Activated naive CD8-positive, alpha-beta T cell (primary cell): ENCODE results near the gene ITGAD.
"Not testable (repeated sequence)": the region's sequence is repeated elsewhere in the genome, so short reads cannot be mapped to it uniquely, and the experiment has no call there.

Experiments used
- H3K27ac Mint-ChIP-seq: one replicate; pipeline ENCODE4 v1.8.0; 2021; ENCODE audit warnings: mixed read lengths
- H3K27me3 Mint-ChIP-seq: one replicate; pipeline ENCODE4 v1.8.0; 2021; ENCODE audit warnings: mixed read lengths
- H3K36me3 Mint-ChIP-seq: one replicate; pipeline ENCODE4 v1.8.0; 2021; ENCODE audit warnings: mixed read lengths
- H3K4me1 Mint-ChIP-seq: one replicate; pipeline ENCODE4 v1.8.0; 2021; ENCODE audit warnings: low read depth, mixed read lengths
- H3K4me3 Mint-ChIP-seq: one replicate; pipeline ENCODE4 v1.8.0; 2021; ENCODE audit warnings: mild to moderate bottlenecking, mixed read lengths
- H3K9me3 Mint-ChIP-seq: one replicate; pipeline ENCODE4 v1.8.0; 2021; ENCODE audit warnings: low read depth, mixed read lengths

The ITGAD gene

GRCh38 chr16:31409433-31409832 is 16.3 kb downstream of the ITGAD start:
- Mint-ChIP-seq H3K4me1 (no peaks in the 10 kb centered on the region), H3K9me3 (no peaks in the 10 kb centered on the region), H3K27me3 (no peaks in the 10 kb centered on the region), H3K27ac (no peak overlapping the region), H3K36me3 (no peaks in the 10 kb centered on the region), H3K4me3 (no peak overlapping the region)

GRCh38 chr16:31410082-31410481 is 16.9 kb downstream of the ITGAD start:
- Mint-ChIP-seq H3K36me3 (no peaks in the 10 kb centered on the region), H3K27me3 (no peaks in the 10 kb centered on the region)

DNA sequence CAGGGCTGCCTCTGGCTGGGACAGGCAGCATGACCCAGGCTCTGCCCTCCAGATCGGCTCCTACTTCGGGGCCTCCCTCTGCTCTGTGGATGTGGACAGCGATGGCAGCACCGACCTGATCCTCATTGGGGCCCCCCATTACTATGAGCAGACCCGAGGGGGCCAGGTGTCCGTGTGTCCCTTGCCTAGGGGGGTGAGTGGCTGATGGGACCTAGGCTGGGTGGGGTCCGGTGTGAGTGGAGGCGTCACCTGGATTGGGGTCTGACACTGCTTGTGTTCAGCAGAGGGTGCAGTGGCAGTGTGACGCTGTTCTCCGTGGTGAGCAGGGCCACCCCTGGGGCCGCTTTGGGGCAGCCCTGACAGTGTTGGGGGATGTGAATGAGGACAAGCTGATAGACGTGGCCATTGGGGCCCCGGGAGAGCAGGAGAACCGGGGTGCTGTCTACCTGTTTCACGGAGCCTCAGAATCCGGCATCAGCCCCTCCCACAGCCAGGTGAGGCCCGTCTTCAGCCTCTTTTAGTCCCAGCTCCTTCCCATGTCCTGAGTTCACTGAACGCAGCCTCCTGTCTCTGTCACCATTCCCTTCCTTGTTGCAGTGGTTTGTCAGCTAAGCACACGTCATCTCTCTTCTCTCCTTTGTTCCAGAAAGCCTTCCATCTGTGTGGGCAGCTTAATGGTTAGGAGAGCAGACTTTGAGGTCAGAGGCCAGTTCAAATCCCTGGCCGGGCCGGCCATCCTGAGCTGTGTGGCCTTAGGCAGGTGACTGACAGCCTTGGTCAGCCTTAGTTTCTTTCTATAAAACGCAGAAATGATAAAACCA is 18.1 kb downstream of the ITGAD start:
- Mint-ChIP-seq H3K4me3 (no peak overlapping the region), H3K27ac (no peak overlapping the region), H3K27me3 (no peaks in the 10 kb centered on the region), H3K36me3 (no peaks in the 10 kb centered on the region), H3K4me1 (peaks cover 3% of the 10 kb centered on the region), H3K9me3 (no peaks in the 10 kb centered on the region)

More at GRCh38 chr16:31410082-31410481, 16.9 kb downstream of the ITGAD start:
- peaks cover under 1% of the 10 kb centered on the region for H3K4me1 Mint-ChIP-seq
- no peaks in the 10 kb centered on the region for H3K9me3 Mint-ChIP-seq
- H3K4me3 Mint-ChIP-seq = no peak overlapping the region
- H3K27ac Mint-ChIP-seq = no peak overlapping the region

GRCh38 chr16:31412750-31413149 is 19.6 kb downstream of the ITGAD start:
- peaks cover 3% of the 10 kb centered on the region for H3K4me1 Mint-ChIP-seq
- no peak overlapping the region for H3K4me3 Mint-ChIP-seq
- no peak overlapping the region for H3K27ac Mint-ChIP-seq
- no peaks in the 10 kb centered on the region for H3K36me3 Mint-ChIP-seq
- no peaks in the 10 kb centered on the region for H3K9me3 Mint-ChIP-seq
- no peaks in the 10 kb centered on the region for H3K27me3 Mint-ChIP-seq

GRCh38 chr16:31413381-31413780 is 20.2 kb downstream of the ITGAD start:
- peaks cover 3% of the 10 kb centered on the region for H3K4me1 Mint-ChIP-seq
- no peaks in the 10 kb centered on the region for H3K9me3 Mint-ChIP-seq
- peaks cover 3% of the 10 kb centered on the region for H3K27me3 Mint-ChIP-seq
- H3K36me3 Mint-ChIP-seq = no peaks in the 10 kb centered on the region
- no peak overlapping the region for H3K27ac Mint-ChIP-seq
- H3K4me3 Mint-ChIP-seq = no peak overlapping the region

DNA sequence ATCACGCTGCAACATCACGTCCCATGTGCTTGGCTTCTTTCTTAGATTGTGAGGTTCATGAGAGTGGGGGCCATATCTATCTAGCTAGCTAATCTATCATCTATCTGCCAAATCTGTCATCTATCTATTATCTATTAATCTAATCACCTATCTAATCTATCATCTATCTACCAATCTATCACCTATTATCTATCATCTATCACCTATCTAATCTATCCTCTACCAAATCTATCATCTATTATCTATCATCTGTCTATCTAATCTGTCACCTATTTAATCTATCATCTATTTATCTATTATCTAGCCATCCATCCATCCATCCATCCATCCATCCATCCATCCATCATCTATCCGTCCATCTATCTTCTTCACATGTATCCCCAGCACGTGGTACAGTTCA is 20.8 kb downstream of the ITGAD start:
- peaks cover 3% of the 10 kb centered on the region for H3K4me1 Mint-ChIP-seq
- peaks cover 3% of the 10 kb centered on the region for H3K27me3 Mint-ChIP-seq
- no peaks in the 10 kb centered on the region for H3K36me3 Mint-ChIP-seq
- H3K4me3 Mint-ChIP-seq = no peak overlapping the region
- H3K9me3 Mint-ChIP-seq = no peaks in the 10 kb centered on the region
- no peak overlapping the region for H3K27ac Mint-ChIP-seq

GRCh38 chr16:31414706-31415105 is 21.6 kb downstream of the ITGAD start:
- Mint-ChIP-seq H3K27me3 (peaks cover 3% of the 10 kb centered on the region), H3K4me3 (no peak overlapping the region)

DNA sequence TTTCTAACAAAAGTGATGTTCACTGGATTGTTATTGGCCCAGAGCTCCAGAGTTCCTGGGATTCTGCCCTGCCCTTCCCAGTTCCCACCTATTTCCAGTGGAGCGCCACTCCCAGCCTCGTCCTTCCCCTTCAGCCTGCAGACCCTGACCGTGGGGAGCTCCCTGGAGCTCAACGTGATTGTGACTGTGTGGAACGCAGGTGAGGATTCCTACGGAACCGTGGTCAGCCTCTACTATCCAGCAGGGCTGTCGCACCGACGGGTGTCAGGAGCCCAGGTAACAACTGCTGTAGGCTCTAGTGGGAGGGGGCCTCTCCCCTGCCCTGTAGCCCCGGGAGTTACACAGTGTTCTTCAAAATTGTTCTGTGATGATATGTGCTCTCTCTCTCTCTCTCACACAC is 23.2 kb downstream of the ITGAD start:
- no peak overlapping the region for H3K4me3 Mint-ChIP-seq
- H3K36me3 Mint-ChIP-seq = no peaks in the 10 kb centered on the region
- no peaks in the 10 kb centered on the region for H3K9me3 Mint-ChIP-seq
- H3K27me3 Mint-ChIP-seq = peaks cover 5% of the 10 kb centered on the region
- H3K4me1 Mint-ChIP-seq = peaks cover 7% of the 10 kb centered on the region
- no peak overlapping the region for H3K27ac Mint-ChIP-seq

More at GRCh38 chr16:31414706-31415105, 21.6 kb downstream of the ITGAD start:
- Mint-ChIP-seq H3K4me1 (peaks cover 3% of the 10 kb centered on the region), H3K9me3 (no peaks in the 10 kb centered on the region), H3K36me3 (no peaks in the 10 kb centered on the region), H3K27ac (no peak overlapping the region)

DNA sequence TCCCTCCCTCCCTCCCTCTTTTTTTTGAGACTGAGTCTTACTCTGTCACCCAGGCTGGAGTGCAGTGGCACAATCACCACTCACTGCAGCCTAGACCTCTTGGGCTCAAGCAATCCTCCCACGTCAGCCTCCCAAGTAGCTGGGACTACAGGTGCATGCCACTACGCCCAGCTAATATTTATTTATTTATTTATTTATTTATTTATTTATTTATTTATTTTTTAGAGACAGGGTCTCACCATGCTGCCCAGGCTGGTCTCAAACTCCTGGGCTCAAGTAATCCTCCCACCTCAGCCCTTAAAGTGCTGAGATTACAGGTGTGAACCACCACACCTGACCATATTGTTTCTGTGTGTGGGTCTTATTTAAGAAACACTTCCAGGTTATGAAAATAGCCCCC is 23.9 kb downstream of the ITGAD start:
- peaks cover 11% of the 10 kb centered on the region for H3K4me1 Mint-ChIP-seq
- not testable (repeated sequence) for H3K36me3 Mint-ChIP-seq, H3K9me3 Mint-ChIP-seq, H3K27me3 Mint-ChIP-seq, H3K27ac Mint-ChIP-seq, H3K4me3 Mint-ChIP-seq

DNA sequence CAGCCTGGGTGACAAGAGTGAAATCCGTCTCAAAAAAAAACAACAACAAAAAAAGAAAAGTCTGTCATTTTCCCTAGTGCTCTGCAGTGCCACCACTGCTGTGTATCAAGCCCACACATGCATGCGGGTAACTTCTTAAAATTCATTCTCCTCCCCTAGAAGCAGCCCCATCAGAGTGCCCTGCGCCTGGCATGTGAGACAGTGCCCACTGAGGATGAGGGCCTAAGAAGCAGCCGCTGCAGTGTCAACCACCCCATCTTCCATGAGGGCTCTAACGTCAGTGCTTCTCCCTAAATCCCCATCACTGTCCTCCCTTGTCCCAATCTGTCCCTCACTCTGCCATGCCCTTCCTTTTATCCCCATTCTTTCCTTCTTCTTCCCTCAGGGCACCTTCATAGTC is 24.8 kb downstream of the ITGAD start:
- peaks cover 5% of the 10 kb centered on the region for H3K27me3 Mint-ChIP-seq
- peaks cover 14% of the 10 kb centered on the region for H3K4me1 Mint-ChIP-seq
- no peak overlapping the region for H3K27ac Mint-ChIP-seq
- no peaks in the 10 kb centered on the region for H3K36me3 Mint-ChIP-seq
- no peak overlapping the region for H3K4me3 Mint-ChIP-seq
- H3K9me3 Mint-ChIP-seq = no peaks in the 10 kb centered on the region

GRCh38 chr16:31420037-31420436 is 26.9 kb downstream of the ITGAD start:
- peaks cover 14% of the 10 kb centered on the region for H3K4me1 Mint-ChIP-seq
- peaks cover 5% of the 10 kb centered on the region for H3K27me3 Mint-ChIP-seq
- H3K36me3 Mint-ChIP-seq = no peaks in the 10 kb centered on the region
- H3K27ac Mint-ChIP-seq = no peak overlapping the region
- H3K4me3 Mint-ChIP-seq = no peak overlapping the region
- H3K9me3 Mint-ChIP-seq = no peaks in the 10 kb centered on the region

GRCh38 chr16:31421587-31421986 is 28.5 kb downstream of the ITGAD start:
- H3K4me1 Mint-ChIP-seq = peaks cover 11% of the 10 kb centered on the region
- no peaks in the 10 kb centered on the region for H3K36me3 Mint-ChIP-seq
- H3K27ac Mint-ChIP-seq = no peak overlapping the region
- H3K9me3 Mint-ChIP-seq = no peaks in the 10 kb centered on the region
- peaks cover 5% of the 10 kb centered on the region for H3K27me3 Mint-ChIP-seq
- H3K4me3 Mint-ChIP-seq = no peak overlapping the region

DNA sequence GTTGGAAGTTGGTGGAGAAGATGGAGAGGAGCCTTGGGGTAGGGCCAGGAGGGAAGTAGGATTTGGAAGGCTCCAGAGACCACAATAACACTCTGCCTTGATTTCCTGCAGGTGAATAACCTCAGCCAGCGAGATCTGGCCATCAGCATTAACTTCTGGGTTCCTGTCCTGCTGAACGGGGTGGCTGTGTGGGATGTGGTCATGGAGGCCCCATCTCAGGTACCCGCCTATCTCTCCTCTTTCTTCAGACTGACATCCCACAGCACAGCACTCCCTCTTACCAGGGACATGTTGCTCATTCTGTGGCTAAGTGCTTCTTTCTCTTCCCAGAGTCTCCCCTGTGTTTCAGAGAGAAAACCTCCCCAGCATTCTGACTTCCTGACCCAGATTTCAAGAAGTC is 30.1 kb downstream of the ITGAD start:
- H3K27ac Mint-ChIP-seq = no peak overlapping the region
- H3K4me1 Mint-ChIP-seq = peaks cover 15% of the 10 kb centered on the region
- peaks cover 2% of the 10 kb centered on the region for H3K27me3 Mint-ChIP-seq
- H3K36me3 Mint-ChIP-seq = no peaks in the 10 kb centered on the region
- H3K4me3 Mint-ChIP-seq = no peak overlapping the region
- no peaks in the 10 kb centered on the region for H3K9me3 Mint-ChIP-seq

DNA sequence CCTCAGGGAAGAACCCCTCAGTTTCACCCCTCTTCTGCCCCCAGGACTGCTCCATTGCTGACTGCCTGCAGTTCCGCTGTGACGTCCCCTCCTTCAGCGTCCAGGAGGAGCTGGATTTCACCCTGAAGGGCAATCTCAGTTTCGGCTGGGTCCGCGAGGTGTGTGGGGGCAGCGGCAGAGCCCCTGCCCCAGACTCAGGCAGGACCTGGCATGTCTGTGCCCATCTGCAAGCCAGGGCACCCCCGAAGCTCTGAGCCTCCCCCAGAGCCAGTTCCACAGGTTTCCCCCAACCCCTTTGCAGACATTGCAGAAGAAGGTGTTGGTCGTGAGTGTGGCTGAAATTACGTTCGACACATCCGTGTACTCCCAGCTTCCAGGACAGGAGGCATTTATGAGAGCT is 30.7 kb downstream of the ITGAD start:
- peaks cover 2% of the 10 kb centered on the region for H3K27me3 Mint-ChIP-seq
- H3K4me3 Mint-ChIP-seq = no peak overlapping the region
- H3K9me3 Mint-ChIP-seq = no peaks in the 10 kb centered on the region
- no peaks in the 10 kb centered on the region for H3K36me3 Mint-ChIP-seq
- no peak overlapping the region for H3K27ac Mint-ChIP-seq
- peaks cover 15% of the 10 kb centered on the region for H3K4me1 Mint-ChIP-seq

GRCh38 chr16:31427441-31428278 is 34.5 kb downstream of the ITGAD start:
- Mint-ChIP-seq H3K4me3 (peak overlapping the region; percentile 40), H3K4me1 (peaks cover 9% of the 10 kb centered on the region), H3K9me3 (no peaks in the 10 kb centered on the region)

More at GRCh38 chr16:31427441-31428278, 34.5 kb downstream of the ITGAD start:
- Mint-ChIP-seq H3K27me3 (no peaks in the 10 kb centered on the region), H3K27ac (no peak overlapping the region), H3K36me3 (no peaks in the 10 kb centered on the region)
